Retinal pigment epithelial cell (primary cell): ENCODE measurements around the gene KCNN1.

Source experiments
- DNase-seq: peaks from one replicate; pipeline ENCODE4 v3.0.0-alpha.2; 2010; ENCODE audit warnings: low read depth
- H3K4me3 ChIP-seq: 2 replicates; pipeline ENCODE4 v1.5.1; 2011; ENCODE audit warnings: mild to moderate bottlenecking, low read length, control low read depth, moderate library complexity
- CTCF ChIP-seq: conservative IDR thresholded peaks from 2 replicates; pipeline ENCODE4 v1.5.1; 2011; ENCODE audit warnings: low read depth, low read length, control low read depth, inconsistent platforms

KCNN1 gene

GRCh38 chr19:17965370-17966128, 1.4 kb upstream of the KCNN1 start:
- no peak for TF ChIP-seq CTCF
- no peak for DNase-seq
- H3K4me3 ChIP-seq = no peak overlapping the region

DNA sequence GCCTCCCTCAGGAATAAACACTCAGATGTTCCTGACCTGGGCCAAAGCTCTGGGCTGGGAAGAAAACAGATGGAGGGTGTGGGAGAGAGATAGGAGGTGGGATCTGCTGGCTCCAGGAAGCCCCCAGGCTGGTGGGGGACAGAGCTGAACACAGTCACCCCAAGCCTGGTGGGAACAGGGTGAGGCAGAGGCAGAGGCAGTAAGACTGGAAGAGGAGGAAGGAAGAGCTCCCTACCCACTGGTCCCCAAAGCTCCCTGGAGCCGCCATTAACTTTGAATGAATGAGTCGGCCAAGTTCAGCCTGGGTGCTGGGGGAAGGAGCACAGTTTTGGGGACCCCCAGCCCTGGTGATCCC, 801 bp upstream of the KCNN1 start:
- H3K4me3 ChIP-seq = no peak overlapping the region
- DNase-seq = no peak
- no peak for TF ChIP-seq CTCF

- no peak for TF ChIP-seq CTCF
- no peak for DNase-seq
- peak overlapping the region; percentile 37 for H3K4me3 ChIP-seq
Measured at GRCh38 chr19:17967257-17968051, 547 bp downstream of the KCNN1 start.

GRCh38 chr19:17968362-17968761, 1.5 kb downstream of the KCNN1 start:
- DNase-seq = no peak
- H3K4me3 ChIP-seq = no peak overlapping the region
- no peak for TF ChIP-seq CTCF

GRCh38 chr19:17969096-17969792, 2.3 kb downstream of the KCNN1 start:
- TF ChIP-seq CTCF = no peak
- DNase-seq = no peak
- H3K4me3 ChIP-seq = no peak overlapping the region

DNA sequence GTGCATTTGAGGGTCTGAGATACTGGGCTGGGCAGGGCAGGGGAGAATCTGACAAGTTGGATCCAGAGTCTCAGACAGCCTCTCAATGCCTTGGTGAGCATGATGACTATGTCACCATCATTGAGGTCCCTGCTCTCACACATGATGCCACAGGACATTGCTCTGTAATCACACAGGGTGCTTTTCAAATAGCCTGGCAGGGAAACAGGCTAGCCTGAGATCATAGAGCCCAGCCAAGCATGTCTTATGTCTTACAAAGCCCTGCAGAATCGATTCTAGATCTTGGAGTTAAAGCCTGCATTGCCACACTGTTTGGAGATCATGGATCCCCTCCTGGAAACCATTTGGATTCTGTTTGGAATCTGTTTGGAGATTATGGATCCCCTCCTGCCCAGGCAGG, 5.3 kb downstream of the KCNN1 start:
- no peak overlapping the region for H3K4me3 ChIP-seq
- TF ChIP-seq CTCF = no peak
- DNase-seq = no peak
